Smooth muscle cell (in vitro differentiated cells): Measurements from ENCODE around the gene IRF5. TPM values are rescaled to one million over a fixed set of nuclear protein-coding genes. Genes with fewer than 3 reads are reported as not detected.

Source experiments
- DNase-seq: peaks from one replicate; lab custom pipeline; 2025; ENCODE audit not compliant: unreplicated experiment; lab: John Stamatoyannopoulos, UW
- H2AFZ ChIP-seq: fragments of 200-600 bp; sonication (generic); 2 replicates; pipeline ENCODE4 v1.6.0; 2016; ENCODE audit warnings: antibody characterized with exemption, low read depth, mild to moderate bottlenecking
- H3F3A ChIP-seq: fragments of 200-600 bp; sonication (generic); 2 replicates; pipeline ENCODE4 v1.6.0; 2017; ENCODE audit warnings: antibody characterized with exemption, low read depth
- H3K27ac ChIP-seq: fragments of 200-600 bp; sonication (generic); 2 replicates; pipeline ENCODE4 v1.5.1; 2016; ENCODE audit warnings: low read depth, mild to moderate bottlenecking
- H3K27me3 ChIP-seq: fragments of 200-600 bp; sonication (generic); 2 replicates; pipeline ENCODE4 v1.6.1; 2016; ENCODE audit warnings: low read depth, mild to moderate bottlenecking
- H3K36me3 ChIP-seq: fragments of 200-600 bp; sonication (generic); 2 replicates; pipeline ENCODE4 v1.5.1; 2016; ENCODE audit warnings: low read depth
- H3K4me1 ChIP-seq: fragments of 200-600 bp; sonication (generic); 2 replicates; pipeline ENCODE4 v1.5.1; 2016; ENCODE audit warnings: low read depth
- H3K4me2 ChIP-seq: fragments of 200-600 bp; sonication (generic); 2 replicates; pipeline ENCODE4 v1.6.0; 2016; ENCODE audit warnings: mild to moderate bottlenecking
- H3K4me3 ChIP-seq: fragments of 200-600 bp; sonication (generic); 2 replicates; pipeline ENCODE4 v1.5.1; 2016; ENCODE audit warnings: mild to moderate bottlenecking
- H3K79me2 ChIP-seq: fragments of 200-600 bp; sonication (generic); 2 replicates; pipeline ENCODE4 v1.6.0; 2016; ENCODE audit warnings: low read depth, mild to moderate bottlenecking
- H3K9ac ChIP-seq: fragments of 200-600 bp; sonication (generic); 2 replicates; pipeline ENCODE4 v1.6.0; 2016; ENCODE audit warnings: low read depth
- H3K9me3 ChIP-seq: fragments of 200-600 bp; sonication (generic); replicated peaks from 2 replicates; pipeline ENCODE4 v1.5.1; 2016; ENCODE audit warnings: low read depth
- H4K20me1 ChIP-seq: fragments of 200-600 bp; sonication (generic); 2 replicates; pipeline ENCODE4 v1.6.0; 2016; ENCODE audit warnings: low read depth
- WGBS: methylation state at CpG from one replicate; pipeline ENCODE4 v1.1.7; 2016; ENCODE audit warnings: low lambda C conversion rate; 5-methylcytosine and 5-hydroxymethylcytosine counted together
- polyA plus RNA-seq: library from polyadenylated mRNA; unstranded; fragments of >200 nt; fragmentation: Nextera tagmentation; extraction: Ambion mirVana; gene quantifications from 2 replicates; pipeline ENCODE4 v1.2.1, GENCODE V29; 2016
- total RNA-seq: library from RNA; depleted of rRNA; stranded (reverse); fragments of >200 nt; gene quantifications from 2 replicates; pipeline ENCODE4 v1.2.3, GENCODE V29; 2014
- TF ChIP-seq, protein P1 (sequence below): fragments of 200-600 bp; sonication (generic); IDR thresholded peaks from 2 replicates; pipeline ENCODE4 v1.5.1; 2017; ENCODE audit warnings: borderline replicate concordance, mild to moderate bottlenecking, antibody characterized with exemption; ENCODE audit not compliant: insufficient read depth, poor library complexity, severe bottlenecking

Gene IRF5
- total and polyA plus RNA-seq, 2 experiments from 2014 or later: 0.35 to 0.76 TPM

DNA sequence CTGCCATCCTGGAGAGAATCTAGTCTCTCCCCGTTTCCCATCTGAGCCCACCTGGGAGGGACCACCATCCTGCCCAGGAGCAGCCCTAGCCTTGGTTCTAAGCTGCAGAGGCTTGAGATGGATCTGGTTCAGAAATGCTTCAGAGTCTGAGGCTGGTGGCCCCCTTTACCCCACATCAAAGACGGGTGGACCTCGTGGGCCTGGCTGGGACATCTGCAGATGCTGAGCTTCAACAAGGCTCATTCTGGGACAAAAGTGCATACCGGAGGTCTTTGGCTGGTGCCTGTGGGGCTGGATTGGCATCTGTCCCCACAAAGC is 4.9 kb upstream of the IRF5 start:
- Histone ChIP-seq H4K20me1 (no peaks in the 10 kb centered on the region), H3F3A (no peaks in the 10 kb centered on the region), H3K9me3 (no peaks in the 10 kb centered on the region), H3K4me1 (no peaks in the 10 kb centered on the region), H3K4me3 (no peak overlapping the region), H2AFZ (no peak overlapping the region), H3K36me3 (no peaks in the 10 kb centered on the region), H3K27ac (no peak overlapping the region), H3K79me2 (no peaks in the 10 kb centered on the region), H3K9ac (no peak overlapping the region), H3K27me3 (peaks cover 38% of the 10 kb centered on the region), H3K4me2 (no peak overlapping the region)
- DNase-seq: no peak
- TF ChIP-seq, protein P1, sequence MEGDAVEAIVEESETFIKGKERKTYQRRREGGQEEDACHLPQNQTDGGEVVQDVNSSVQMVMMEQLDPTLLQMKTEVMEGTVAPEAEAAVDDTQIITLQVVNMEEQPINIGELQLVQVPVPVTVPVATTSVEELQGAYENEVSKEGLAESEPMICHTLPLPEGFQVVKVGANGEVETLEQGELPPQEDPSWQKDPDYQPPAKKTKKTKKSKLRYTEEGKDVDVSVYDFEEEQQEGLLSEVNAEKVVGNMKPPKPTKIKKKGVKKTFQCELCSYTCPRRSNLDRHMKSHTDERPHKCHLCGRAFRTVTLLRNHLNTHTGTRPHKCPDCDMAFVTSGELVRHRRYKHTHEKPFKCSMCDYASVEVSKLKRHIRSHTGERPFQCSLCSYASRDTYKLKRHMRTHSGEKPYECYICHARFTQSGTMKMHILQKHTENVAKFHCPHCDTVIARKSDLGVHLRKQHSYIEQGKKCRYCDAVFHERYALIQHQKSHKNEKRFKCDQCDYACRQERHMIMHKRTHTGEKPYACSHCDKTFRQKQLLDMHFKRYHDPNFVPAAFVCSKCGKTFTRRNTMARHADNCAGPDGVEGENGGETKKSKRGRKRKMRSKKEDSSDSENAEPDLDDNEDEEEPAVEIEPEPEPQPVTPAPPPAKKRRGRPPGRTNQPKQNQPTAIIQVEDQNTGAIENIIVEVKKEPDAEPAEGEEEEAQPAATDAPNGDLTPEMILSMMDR: no peak
- WGBS: 80% methylated on average over 4 of the region's 4 CpGs

- Histone ChIP-seq H3K4me2 (no peak overlapping the region), H3K27ac (no peak overlapping the region), H3K4me1 (no peaks in the 10 kb centered on the region), H3K27me3 (peaks cover 43% of the 10 kb centered on the region), H3K9ac (no peak overlapping the region), H3F3A (no peaks in the 10 kb centered on the region), H3K36me3 (no peaks in the 10 kb centered on the region), H3K79me2 (no peaks in the 10 kb centered on the region), H3K4me3 (no peak overlapping the region), H3K9me3 (no peaks in the 10 kb centered on the region), H4K20me1 (no peaks in the 10 kb centered on the region), H2AFZ (no peak overlapping the region)
- WGBS: 71% methylated on average over 15 of the region's 15 CpGs
- TF ChIP-seq, protein P1: no peak
- DNase-seq: no peak
Observed at GRCh38 chr7:128933180-128933891, 4.4 kb upstream of the IRF5 start.

DNA sequence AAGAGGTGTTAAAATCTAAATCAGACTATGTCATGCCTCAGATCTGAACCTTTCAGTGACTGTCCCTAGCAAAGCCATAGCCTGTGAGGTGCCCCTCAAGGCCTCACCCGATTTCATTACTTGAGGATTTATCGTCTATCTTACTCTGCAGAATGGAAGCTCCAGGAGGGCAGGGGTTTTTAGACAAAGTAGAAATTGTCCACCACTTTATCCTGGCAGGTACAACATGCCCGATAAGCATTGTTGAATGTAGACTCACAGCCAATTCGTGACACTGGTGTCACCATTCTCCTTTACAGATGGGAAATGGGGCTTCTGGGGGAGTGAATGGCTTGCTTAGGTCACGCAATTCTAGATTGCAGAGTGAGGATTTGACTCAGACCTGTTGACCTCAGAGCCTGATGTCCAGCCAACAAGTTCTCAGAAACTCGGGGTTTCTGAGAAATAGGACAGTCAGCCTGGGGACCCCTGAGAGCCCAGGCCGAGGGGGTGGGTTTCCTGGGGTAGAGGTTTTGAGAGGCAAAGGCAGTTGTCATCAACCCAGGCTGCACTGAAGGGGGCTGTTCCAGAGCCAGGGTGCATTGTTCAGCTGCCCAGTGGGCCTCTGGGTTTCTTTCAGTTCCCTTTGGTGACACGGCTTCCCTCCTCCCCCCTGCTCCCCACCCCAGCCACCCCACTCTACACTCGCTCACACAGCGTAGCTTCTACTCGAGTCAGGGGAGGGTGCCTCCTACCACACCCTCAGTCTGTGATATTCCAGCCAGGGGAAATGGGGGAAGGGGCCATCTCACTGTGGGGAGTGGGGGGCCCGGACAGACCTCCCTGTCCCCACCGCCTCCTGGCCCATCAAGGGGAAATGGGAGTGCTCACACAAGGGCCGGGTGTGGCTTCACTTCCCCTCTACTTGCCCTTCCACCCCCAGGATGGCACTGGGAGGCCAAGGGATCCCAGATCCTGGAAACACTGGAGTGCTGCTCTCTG is 3.1 kb upstream of the IRF5 start:
- Histone ChIP-seq H3K27ac (no peak overlapping the region), H2AFZ (no peak overlapping the region), H3K79me2 (no peaks in the 10 kb centered on the region), H3K4me2 (no peak overlapping the region), H3K9me3 (no peaks in the 10 kb centered on the region), H4K20me1 (no peaks in the 10 kb centered on the region), H3K4me3 (no peak overlapping the region), H3F3A (no peaks in the 10 kb centered on the region), H3K4me1 (no peaks in the 10 kb centered on the region), H3K36me3 (no peaks in the 10 kb centered on the region), H3K27me3 (peaks cover 56% of the 10 kb centered on the region), H3K9ac (no peak overlapping the region)
- no peak for DNase-seq
- TF ChIP-seq, protein P1: no peak
- 82% methylated on average over 11 of the region's 14 CpGs for WGBS
